ENCODE measurements around the gene FBXW12.

- TF ChIP-seq EZH2 (IDR thresholded peaks at IDR 0.05; ENCODE audit: low read length, unreplicated experiment) (no peak), CTCF (conservative IDR thresholded peaks at IDR 0.05; ENCODE audit: low read depth, low read length) (no peak)
Measured at GRCh38 chr3:48429317-48429959, 57.4 kb downstream of the FBXW12 start.
